Karpas-422 (cell line): ENCODE results near the gene CCDC88B. TPM values are rescaled to one million over a fixed set of nuclear protein-coding genes. Genes with fewer than 3 reads are reported as not detected.
"Not testable (repeated sequence)": the region's sequence is repeated elsewhere in the genome, so short reads cannot be mapped to it uniquely, and the experiment has no call there.

Experiments
- DNase-seq: peaks from one replicate; pipeline ENCODE4 v3.0.0-alpha.2; 2015
- H2AFZ ChIP-seq: fragments of 200-600 bp; sonication (generic); 2 replicates; pipeline ENCODE4 v1.6.1; 2014; ENCODE audit warnings: antibody characterized with exemption, low read length, mixed read lengths
- H3K27ac ChIP-seq: fragments of 200-600 bp; sonication (generic); 2 replicates; pipeline ENCODE4 v1.5.1; 2014; ENCODE audit warnings: mild to moderate bottlenecking, low read length, moderate library complexity
- H3K27me3 ChIP-seq: fragments of 200-600 bp; sonication (generic); 2 replicates; pipeline ENCODE4 v1.6.1; 2014; ENCODE audit warnings: low read length, mixed read lengths
- H3K36me3 ChIP-seq: fragments of 200-600 bp; sonication (generic); 2 replicates; pipeline ENCODE4 v1.6.1; 2014; ENCODE audit warnings: low read length, mixed read lengths; ENCODE audit not compliant: insufficient read depth
- H3K4me1 ChIP-seq: fragments of 200-600 bp; sonication (generic); 2 replicates; pipeline ENCODE4 v1.6.1; 2014; ENCODE audit warnings: mild to moderate bottlenecking, low read length, mixed read lengths
- H3K4me2 ChIP-seq: fragments of 200-600 bp; sonication (generic); 2 replicates; pipeline ENCODE4 v1.6.1; 2014; ENCODE audit warnings: low read length, low read depth, mild to moderate bottlenecking; ENCODE audit not compliant: poor library complexity, severe bottlenecking
- H3K4me3 ChIP-seq: fragments of 200-600 bp; sonication (generic); 2 replicates; pipeline ENCODE4 v1.5.1; 2014; ENCODE audit warnings: mild to moderate bottlenecking, antibody characterized with exemption, low read length, mixed read lengths
- H3K79me2 ChIP-seq: fragments of 200-600 bp; sonication (generic); 2 replicates; pipeline ENCODE4 v1.6.1; 2014; ENCODE audit warnings: mild to moderate bottlenecking, low read length, mixed read lengths
- H3K9ac ChIP-seq: fragments of 200-600 bp; sonication (generic); 2 replicates; pipeline ENCODE4 v1.6.0; 2014; ENCODE audit warnings: low read length
- H3K9me2 ChIP-seq: fragments of 200-600 bp; sonication (generic), shearing (Covaris generic); replicated peaks from 2 replicates; pipeline ENCODE4 v1.6.0; 2014; ENCODE audit warnings: mild to moderate bottlenecking, low read length, moderate library complexity; ENCODE audit not compliant: insufficient read depth
- H3K9me3 ChIP-seq: fragments of 300-700, 200-600 bp; sonication (generic); 2 replicates; pipeline ENCODE4 v1.6.1; 2014; ENCODE audit warnings: low read length, mixed read lengths
- H4K20me1 ChIP-seq: fragments of 200-600 bp; sonication (generic); 2 replicates; pipeline ENCODE4 v1.6.1; 2014; ENCODE audit warnings: mild to moderate bottlenecking, antibody characterized with exemption, low read length, low read depth; ENCODE audit not compliant: insufficient read depth
- total RNA-seq: library from RNA; depleted of rRNA; stranded (reverse); fragments of >200 nt; shearing (Covaris generic); gene quantifications from 2 replicates; pipeline ENCODE4 v1.2.3, GENCODE V29; 2014; ENCODE audit warnings: low replicate concordance

CCDC88B gene
- total RNA-seq, 1 experiment from 2014 or later = 34.9 TPM

GRCh38 chr11:64304316-64305072, 35.5 kb upstream of the CCDC88B start:
- Histone ChIP-seq H3K4me3 (peak overlapping the region; percentile 85), H3K27ac (peak overlapping the region; percentile 96), H3K36me3 (peaks cover 7% of the 10 kb centered on the region; the same call in 1 of the 2 replicates), H3K4me1 (peaks cover 38% of the 10 kb centered on the region), H3K27me3 (no peaks in the 10 kb centered on the region), H3K9ac (peak overlapping the region; percentile 97), H3K9me3 (no peaks in the 10 kb centered on the region), H3K79me2 (peaks cover 29% of the 10 kb centered on the region), H3K9me2 (no peaks in the 10 kb centered on the region), H3K4me2 (peak overlapping the region; percentile 93), H2AFZ (peak overlapping the region; percentile 15; the same call in 1 of the 2 replicates), H4K20me1 (peaks cover 8% of the 10 kb centered on the region; the same call in 1 of the 2 replicates)
- peak; percentile 99 for DNase-seq

- no peaks in the 10 kb centered on the region for H3K9me2 ChIP-seq
- peaks cover 32% of the 10 kb centered on the region for H3K79me2 ChIP-seq
- H3K9ac ChIP-seq = peak within 1 kb of the TSS; percentile 97
- peaks cover 7% of the 10 kb centered on the region; the same call in 1 of the 2 replicates for H3K36me3 ChIP-seq
- H3K27ac ChIP-seq = peak within 1 kb of the TSS; percentile 96
- H3K4me1 ChIP-seq = peaks cover 37% of the 10 kb centered on the region
- H3K27me3 ChIP-seq = no peaks in the 10 kb centered on the region
- H3K4me2 ChIP-seq = peak within 1 kb of the TSS; percentile 93
- H3K9me3 ChIP-seq = no peaks in the 10 kb centered on the region
- peak within 1 kb of the TSS; percentile 15; the same call in 1 of the 2 replicates for H2AFZ ChIP-seq
- H4K20me1 ChIP-seq = peaks cover 8% of the 10 kb centered on the region; the same call in 1 of the 2 replicates
- peak; percentile 100 for DNase-seq
- peak within 1 kb of the TSS; percentile 85 for H3K4me3 ChIP-seq
These were observed 34.8 kb upstream of the CCDC88B start, which contains the start of gene ESRRA for GRCh38 chr11:64305075-64305690. ESRRA (plus strand) TSS chr11:64305524; CDS start chr11:64307180, 1,656 bp downstream.

GRCh38 chr11:64305691-64306562, 34.1 kb upstream of the CCDC88B start:
- peak overlapping the region; percentile 82 for H3K4me2 ChIP-seq
- peaks cover 30% of the 10 kb centered on the region for H3K4me1 ChIP-seq
- peaks cover 7% of the 10 kb centered on the region; the same call in 1 of the 2 replicates for H3K36me3 ChIP-seq
- no peaks in the 10 kb centered on the region for H3K9me2 ChIP-seq
- no peaks in the 10 kb centered on the region for H3K9me3 ChIP-seq
- H3K27me3 ChIP-seq = no peaks in the 10 kb centered on the region
- peak overlapping the region; percentile 45 for H3K27ac ChIP-seq
- DNase-seq = peak; percentile 88
- peak overlapping the region; percentile 77 for H3K4me3 ChIP-seq
- H3K9ac ChIP-seq = peak overlapping the region; percentile 85
- H3K79me2 ChIP-seq = peaks cover 32% of the 10 kb centered on the region
- H4K20me1 ChIP-seq = peaks cover 8% of the 10 kb centered on the region; the same call in 1 of the 2 replicates
- no peak overlapping the region for H2AFZ ChIP-seq

- peak overlapping the region; percentile 77 for H3K4me3 ChIP-seq
- peak overlapping the region; percentile 45 for H3K27ac ChIP-seq
- H3K79me2 ChIP-seq = peaks cover 35% of the 10 kb centered on the region
- H3K27me3 ChIP-seq = no peaks in the 10 kb centered on the region
- H3K9me2 ChIP-seq = no peaks in the 10 kb centered on the region
- H3K9ac ChIP-seq = peak overlapping the region; percentile 85
- DNase-seq = no peak
- H3K4me1 ChIP-seq = peaks cover 30% of the 10 kb centered on the region
- H3K9me3 ChIP-seq = no peaks in the 10 kb centered on the region
- H3K36me3 ChIP-seq = peaks cover 7% of the 10 kb centered on the region; the same call in 1 of the 2 replicates
- peak overlapping the region; percentile 82 for H3K4me2 ChIP-seq
- H2AFZ ChIP-seq = no peak overlapping the region
- peaks cover 8% of the 10 kb centered on the region; the same call in 1 of the 2 replicates for H4K20me1 ChIP-seq
These were observed 33.5 kb upstream of the CCDC88B start for GRCh38 chr11:64306563-64306875.

GRCh38 chr11:64306876-64307622, 33.0 kb upstream of the CCDC88B start:
- no peak for DNase-seq
- Histone ChIP-seq H3K27ac (peak overlapping the region; percentile 45), H3K9me3 (no peaks in the 10 kb centered on the region), H3K9me2 (no peaks in the 10 kb centered on the region), H3K36me3 (peaks cover 7% of the 10 kb centered on the region; the same call in 1 of the 2 replicates), H3K9ac (peak overlapping the region; percentile 85), H2AFZ (no peak overlapping the region), H3K4me3 (peak overlapping the region; percentile 77), H4K20me1 (peaks cover 8% of the 10 kb centered on the region; the same call in 1 of the 2 replicates), H3K79me2 (peaks cover 35% of the 10 kb centered on the region), H3K4me1 (peaks cover 30% of the 10 kb centered on the region), H3K27me3 (no peaks in the 10 kb centered on the region), H3K4me2 (peak overlapping the region; percentile 82)

- H3K4me2 ChIP-seq, DNase-seq, H3K9me2 ChIP-seq, H3K9me3 ChIP-seq, H2AFZ ChIP-seq, H3K4me3 ChIP-seq, H3K36me3 ChIP-seq, H3K27me3 ChIP-seq, H4K20me1 ChIP-seq: not testable (repeated sequence)
- H3K79me2 ChIP-seq = peaks cover 38% of the 10 kb centered on the region
- H3K9ac ChIP-seq = peak overlapping the region; percentile 85; the same call in 1 of the 2 replicates
- peak overlapping the region; percentile 45; the same call in 1 of the 2 replicates for H3K27ac ChIP-seq
- H3K4me1 ChIP-seq = peaks cover 32% of the 10 kb centered on the region
These were observed 32.2 kb upstream of the CCDC88B start for GRCh38 chr11:64307795-64308194.

- no peaks in the 10 kb centered on the region for H3K27me3 ChIP-seq
- peaks cover 34% of the 10 kb centered on the region for H3K4me1 ChIP-seq
- DNase-seq = no peak
- 0 out of 2 replicates have a peak overlapping the region, but pooled peaks have one; percentile 20 for H3K9ac ChIP-seq
- peaks cover 18% of the 10 kb centered on the region for H3K79me2 ChIP-seq
- no peak overlapping the region for H3K27ac ChIP-seq
- H3K36me3 ChIP-seq = peaks cover 6% of the 10 kb centered on the region; the same call in 1 of the 2 replicates
- no peak overlapping the region for H2AFZ ChIP-seq
- 0 out of 2 replicates have a peak, but pooled peaks cover 5% of the 10 kb centered on the region for H4K20me1 ChIP-seq
- H3K4me3 ChIP-seq = no peak overlapping the region
- H3K9me2 ChIP-seq = no peaks in the 10 kb centered on the region
- no peaks in the 10 kb centered on the region for H3K9me3 ChIP-seq
- H3K4me2 ChIP-seq = no peak overlapping the region
These were observed 27.1 kb upstream of the CCDC88B start for GRCh38 chr11:64312947-64313346.
